ENCODE measurements around the gene UNCX. TPM values are rescaled to one million over a fixed set of nuclear protein-coding genes. Genes with fewer than 3 reads are reported as not detected.

The UNCX gene
- total and polyA plus RNA-seq, 2 of the 4 experiments (the other 2 are of a cell fraction), result not detected

DNA sequence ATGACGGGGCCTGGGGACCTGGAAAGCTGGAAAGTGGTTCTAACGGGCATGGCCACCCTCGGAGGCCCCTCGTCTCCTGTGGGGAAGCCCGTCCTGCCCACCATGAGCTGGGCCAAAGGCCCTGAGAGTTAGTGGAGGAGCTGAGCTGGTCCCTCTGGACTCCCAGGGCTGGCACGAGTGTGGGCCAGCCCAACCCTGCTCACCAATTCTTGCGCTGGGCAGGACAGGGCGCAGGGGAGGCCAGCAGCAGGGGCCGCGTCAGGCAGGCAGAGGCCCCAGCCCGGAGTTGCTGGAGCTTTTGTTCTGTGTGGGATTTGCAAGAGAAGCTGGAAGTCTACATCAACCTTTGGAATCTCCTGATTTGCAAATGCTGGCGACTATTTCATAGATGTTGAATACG lies 29.8 kb downstream of the UNCX start:
- Histone ChIP-seq H2BK20ac (ENCODE audit: low read depth, low read length) (no peak overlapping the region), H3K4ac (ENCODE audit: low read depth, low read length) (no peak overlapping the region), H2AK5ac (ENCODE audit: low read depth, low read length) (no peak overlapping the region), H4K91ac (ENCODE audit: insufficient read depth, low read depth, low read length) (no peak overlapping the region), H2BK15ac (ENCODE audit: low read depth, low read length) (no peak overlapping the region), H3K4me2 (ENCODE audit: low read depth, low read length) (no peak overlapping the region), H3K36me3 (ENCODE audit: control insufficient read depth, insufficient read depth, low read length) (no peaks in the 10 kb centered on the region), H3K27me3 (ENCODE audit: control insufficient read depth, insufficient read depth, low read length) (peaks cover 67% of the 10 kb centered on the region), H3K79me1 (ENCODE audit: low read depth in 1 of 2, low read length in 2 of 2) (no peaks in the 10 kb centered on the region), H3K9ac (ENCODE audit: low read depth, low read length) (no peak overlapping the region), H2BK5ac (ENCODE audit: low read depth, low read length, poor library complexity, severe bottlenecking) (no peak overlapping the region), H3K23ac (ENCODE audit: low read depth, low read length) (no peak overlapping the region), H3K27ac (ENCODE audit: insufficient read depth, low read length) (no peak overlapping the region), H3K4me3 (ENCODE audit: insufficient read depth, low read depth, low read length) (no peak overlapping the region), H2AK9ac (replicated peaks; ENCODE audit: low read depth, low read length, poor library complexity) (no peak overlapping the region), H4K8ac (ENCODE audit: low read depth in 2 of 2, low read length in 2 of 2) (no peak overlapping the region), H3K18ac (ENCODE audit: low read depth, low read length) (no peak overlapping the region), H3K9me3 (ENCODE audit: control insufficient read depth, insufficient read depth, low read length) (no peaks in the 10 kb centered on the region), H3K4me1 (ENCODE audit: control insufficient read depth, insufficient read depth, low read length) (no peaks in the 10 kb centered on the region), H2BK120ac (ENCODE audit: low read depth, low read length) (no peak overlapping the region), H3K14ac (replicated peaks; ENCODE audit: low read depth, low read length) (no peak overlapping the region), H3K56ac (ENCODE audit: extremely low read depth, insufficient read depth, low read length) (no peak overlapping the region), H4K20me1 (ENCODE audit: insufficient read depth, low read length) (no peaks in the 10 kb centered on the region), H2AFZ (replicated peaks; ENCODE audit: low read length, poor library complexity) (no peak overlapping the region), H3K9me1 (ENCODE audit: insufficient read depth, low read length) (no peaks in the 10 kb centered on the region), H4K5ac (ENCODE audit: low read depth, low read length) (no peak overlapping the region)
- intact Hi-C loops (cut with micrococcal nuclease) (no loop called here), in situ Hi-C loops (cut with MboI; ENCODE audit: low sequenced_read_pairs) (no loop called here), dilution Hi-C loops (cut with HindIII; ENCODE audit: low sequenced_read_pairs, unreplicated experiment) (no loop called here)
- DNase-seq (no peak), ATAC-seq (ENCODE audit: low read depth) (no peak)
- WGBS, 2 experiments (ENCODE audit: extremely low coverage in 2 of 2, insufficient read length in 1 of 2), result 75% methylated on average over 4 of the region's 13 CpGs; no CpG with 5 or more reads in 1 of the 2 experiments
- TF ChIP-seq MAZ (IDR thresholded peaks at IDR 0.05; ENCODE audit: borderline replicate concordance, low read depth, low read length), result no peak
- TF ChIP-seq, protein P1, sequence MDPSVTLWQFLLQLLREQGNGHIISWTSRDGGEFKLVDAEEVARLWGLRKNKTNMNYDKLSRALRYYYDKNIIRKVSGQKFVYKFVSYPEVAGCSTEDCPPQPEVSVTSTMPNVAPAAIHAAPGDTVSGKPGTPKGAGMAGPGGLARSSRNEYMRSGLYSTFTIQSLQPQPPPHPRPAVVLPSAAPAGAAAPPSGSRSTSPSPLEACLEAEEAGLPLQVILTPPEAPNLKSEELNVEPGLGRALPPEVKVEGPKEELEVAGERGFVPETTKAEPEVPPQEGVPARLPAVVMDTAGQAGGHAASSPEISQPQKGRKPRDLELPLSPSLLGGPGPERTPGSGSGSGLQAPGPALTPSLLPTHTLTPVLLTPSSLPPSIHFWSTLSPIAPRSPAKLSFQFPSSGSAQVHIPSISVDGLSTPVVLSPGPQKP (IDR thresholded peaks at IDR 0.05; ENCODE audit: borderline replicate concordance, low read depth, low read length), result no peak
- ChIA-PET CTCF (no interaction called here), POLR2A (ENCODE audit: unreplicated experiment) (no interaction called here)
- BruUV-seq (replicated peaks), result no TSS peak

Measured in IMR-90 (cell line).